Large intestine (tissue), 3 donors: Measurements from ENCODE around the gene TNNT3. TPM values are rescaled to one million over a fixed set of nuclear protein-coding genes. Genes with fewer than 3 reads are reported as not detected.

ENCODE experiments used
- DNase-seq, 2 donors: peaks; one replicate each; pipeline versions ENCODE4 v3.0.0 to v3.0.0-alpha.2; 2013
- H3K27ac ChIP-seq: one replicate; pipeline ENCODE4 v1.5.1; 2013; ENCODE audit warnings: low read length
- H3K27me3 ChIP-seq: 2 replicates; pipeline ENCODE4 v1.6.1; 2013; ENCODE audit warnings: low read length; ENCODE audit not compliant: control insufficient read depth, insufficient read depth
- H3K36me3 ChIP-seq: 2 replicates; pipeline ENCODE4 v1.6.1; 2013; ENCODE audit warnings: low read length; ENCODE audit not compliant: control insufficient read depth, insufficient read depth
- H3K4me1 ChIP-seq: one replicate; pipeline ENCODE4 v1.6.1; 2013; ENCODE audit warnings: low read length; ENCODE audit not compliant: control insufficient read depth, insufficient read depth
- H3K4me3 ChIP-seq: one replicate; pipeline ENCODE4 v1.5.1; 2013; ENCODE audit warnings: low read length
- H3K9me3 ChIP-seq: one replicate; pipeline ENCODE4 v1.6.1; 2013; ENCODE audit warnings: mild to moderate bottlenecking, low read depth, low read length, moderate library complexity; ENCODE audit not compliant: control insufficient read depth
- WGBS: methylation state at CpG from one replicate; pipeline ENCODE4 v1.1.5; 2013; ENCODE audit warnings: low lambda C conversion rate; ENCODE audit not compliant: insufficient coverage; 5-methylcytosine and 5-hydroxymethylcytosine counted together
- polyA plus RNA-seq: library from polyadenylated mRNA; unstranded; fragments of 120-200 nt; gene quantifications from one replicate; pipeline ENCODE4 v1.2.1, GENCODE V29; 2013

The TNNT3 gene
- polyA plus RNA-seq, 1 donor, result 11.9 TPM

DNA sequence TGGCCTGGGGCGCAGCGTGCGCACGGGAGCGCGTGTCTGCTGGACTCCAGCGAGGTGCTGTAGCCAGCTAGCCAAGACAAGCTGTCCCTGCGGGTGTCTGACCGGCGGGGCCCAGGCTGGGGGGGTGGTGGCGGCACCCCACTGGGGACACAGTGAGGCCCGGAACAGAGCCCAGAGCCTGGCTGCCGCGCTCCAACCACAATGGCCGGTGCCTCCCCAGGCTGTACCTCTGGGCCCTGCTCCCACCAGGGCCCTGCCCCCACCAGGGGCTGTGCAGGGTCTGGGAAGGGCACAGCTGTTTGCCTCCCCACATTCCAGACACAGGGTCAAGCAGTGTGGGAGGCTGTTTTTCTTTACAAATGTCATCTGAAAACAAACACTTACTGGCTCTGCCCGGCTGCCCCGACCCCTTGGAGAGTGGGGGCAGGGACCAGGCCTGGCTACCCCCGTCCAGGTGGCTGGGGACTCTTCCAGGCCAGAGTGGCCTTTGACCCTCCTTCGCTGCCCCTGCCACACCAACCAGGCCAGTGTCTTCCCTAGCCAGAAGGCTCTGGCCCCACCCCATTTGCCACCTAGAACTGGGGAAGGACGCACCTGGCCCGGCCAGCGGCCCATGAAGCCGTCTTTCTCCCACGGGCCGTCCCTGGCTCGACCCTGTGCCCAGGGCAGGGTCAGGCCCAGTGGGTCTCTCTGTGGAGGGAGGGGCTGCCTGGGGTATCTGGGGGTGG is 63.5 kb downstream of the TNNT3 start:
- DNase-seq, result no peak
- Histone ChIP-seq H3K27me3 (no peaks in the 10 kb centered on the region), H3K27ac (no peak overlapping the region), H3K36me3 (no peaks in the 10 kb centered on the region), H3K4me1 (peaks cover 3% of the 10 kb centered on the region), H3K4me3 (no peak overlapping the region), H3K9me3 (no peaks in the 10 kb centered on the region)
- no CpG with 5 or more reads among the region's 26 CpGs for WGBS

DNA sequence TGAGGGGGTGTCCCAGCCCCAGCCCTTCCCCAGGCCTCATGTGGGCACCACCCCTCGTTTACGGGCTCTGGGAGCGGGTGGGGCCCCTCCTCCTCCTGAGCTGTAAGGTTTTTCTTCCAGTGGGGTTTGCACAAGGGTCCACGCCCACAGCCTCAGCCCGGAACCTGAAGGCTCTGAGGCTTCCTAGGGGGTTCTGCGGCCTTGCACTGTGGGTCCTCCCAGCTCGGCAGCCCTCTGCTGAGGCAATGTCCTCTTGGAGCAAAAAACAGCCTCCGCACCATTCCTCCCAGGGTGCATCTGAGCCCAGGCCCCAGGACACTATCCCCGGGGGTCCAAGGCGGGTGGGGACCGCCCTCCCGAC is 64.1 kb downstream of the TNNT3 start:
- Histone ChIP-seq H3K27ac (no peak overlapping the region), H3K36me3 (no peaks in the 10 kb centered on the region), H3K4me3 (no peak overlapping the region), H3K4me1 (peaks cover 3% of the 10 kb centered on the region), H3K27me3 (no peaks in the 10 kb centered on the region), H3K9me3 (no peaks in the 10 kb centered on the region)
- WGBS, result no CpG with 5 or more reads among the region's 12 CpGs
- DNase-seq, result peak in 1 of 2 donors; percentile 11

DNA sequence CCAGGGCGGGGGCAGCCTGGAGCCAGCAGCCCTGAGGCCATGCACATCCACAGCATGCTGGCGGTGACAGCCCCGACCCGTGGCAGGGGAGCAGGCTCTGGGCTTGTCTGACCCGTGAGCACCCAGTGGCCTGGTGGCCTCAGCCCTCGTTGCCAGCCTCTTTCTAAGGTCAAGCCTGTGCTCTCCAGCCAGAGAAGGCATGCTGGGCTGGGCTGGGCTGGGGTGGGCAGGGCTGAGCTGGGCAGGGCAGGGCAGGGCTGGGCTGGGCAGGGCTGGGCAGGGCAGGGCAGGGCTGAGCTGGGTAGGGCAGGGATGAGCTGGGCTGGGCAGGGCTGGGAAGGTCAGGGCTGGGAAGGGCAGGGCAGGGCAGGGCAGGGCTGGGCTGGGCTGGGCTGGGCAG is 67.5 kb downstream of the TNNT3 start:
- Histone ChIP-seq H3K9me3 (no peaks in the 10 kb centered on the region), H3K27me3 (no peaks in the 10 kb centered on the region), H3K4me3 (no peak overlapping the region), H3K36me3 (no peaks in the 10 kb centered on the region), H3K4me1 (peaks cover 7% of the 10 kb centered on the region), H3K27ac (no peak overlapping the region)
- DNase-seq, result no peak
- no CpG with 5 or more reads among the region's 6 CpGs for WGBS

- H3K36me3 ChIP-seq, result no peaks in the 10 kb centered on the region
- H3K4me1 ChIP-seq, result peaks cover 9% of the 10 kb centered on the region
- no peak for DNase-seq
- H3K4me3 ChIP-seq, result no peak overlapping the region
- H3K9me3 ChIP-seq, result no peaks in the 10 kb centered on the region
- no CpG with 5 or more reads among the region's 11 CpGs for WGBS
- peak overlapping the region; percentile 83 for H3K27ac ChIP-seq
- H3K27me3 ChIP-seq, result no peaks in the 10 kb centered on the region
Observed at GRCh38 chr11:1988174-1988573, 68.7 kb downstream of the TNNT3 start.

Other genes with a start within 250 kb of the TNNT3 start
- gene KRTAP5-6, start 222.5 kb upstream of the TNNT3 start, polyA plus RNA-seq, result not detected
- 0.67 TPM for gene IFITM10, start 169.1 kb upstream of the TNNT3 start, polyA plus RNA-seq
- gene CTSD, start 155.8 kb upstream of the TNNT3 start, polyA plus RNA-seq, result 341 TPM
- gene SYT8, start 84.7 kb upstream of the TNNT3 start, polyA plus RNA-seq, result 2.7 TPM
- gene TNNI2, start 80.7 kb upstream of the TNNT3 start, polyA plus RNA-seq, result 5.2 TPM
- 20.5 TPM for gene LSP1, start 66.6 kb upstream of the TNNT3 start, polyA plus RNA-seq
- 0.67 TPM for gene PRR33, start 27.8 kb upstream of the TNNT3 start, polyA plus RNA-seq
- gene MRPL23, start 27.6 kb downstream of the TNNT3 start, polyA plus RNA-seq, result 70.2 TPM
- 4,676 TPM for gene H19, start 78.1 kb downstream of the TNNT3 start, polyA plus RNA-seq
- gene IGF2, start 219.7 kb downstream of the TNNT3 start, polyA plus RNA-seq, result 319 TPM
- 0.39 TPM for gene INS, start 241.5 kb downstream of the TNNT3 start, polyA plus RNA-seq